Upper lobe of left lung (tissue), 6 donors: ENCODE data around the gene NFKBIB. TPM values are rescaled to one million over a fixed set of nuclear protein-coding genes. Genes with fewer than 3 reads are reported as not detected.
A peak's percentile ranks its signal among the peaks of the same experiment; 100 is the strongest.

Experiments used
- ATAC-seq, 2 donors: fragments of 200-7000 bp; cut with Tn5 transposase; one replicate each; pipeline ENCODE4 v1.9.1; 2022; ENCODE audit warnings: mild to moderate bottlenecking in 2 of 2, moderate library complexity in 2 of 2; ENCODE audit not compliant: low FRiP score in 2 of 2
- DNase-seq, 2 donors: peaks; one replicate each; pipeline ENCODE4 v3.0.0-alpha.2; 2019 to 2020
- H3K27ac ChIP-seq, 4 donors: fragments of 200-600 bp; sonication (generic); one replicate each; pipeline ENCODE4 v1.5.1; 2016 to 2019
- H3K27me3 ChIP-seq, 4 donors: fragments of 200-600 bp; sonication (generic); one replicate each; pipeline ENCODE4 v1.5.1; 2017 to 2019
- H3K36me3 ChIP-seq, 4 donors: fragments of 200-600 bp; sonication (generic); one replicate each; pipeline ENCODE4 v1.5.1; 2016 to 2019
- H3K4me1 ChIP-seq, 4 donors: fragments of 200-600 bp; sonication (generic); one replicate each; pipeline ENCODE4 v1.5.1; 2018 to 2019
- H3K4me3 ChIP-seq, 4 donors: fragments of 200-600 bp; sonication (generic); one replicate each; pipeline ENCODE4 v1.5.1; 2017 to 2019; ENCODE audit warnings: mild to moderate bottlenecking in 2 of 4, moderate library complexity in 1 of 4
- H3K9me3 ChIP-seq, 4 donors: fragments of 200-600 bp; sonication (generic); one replicate each; pipeline ENCODE4 v1.5.1; 2018 to 2019
- CTCF ChIP-seq, 6 experiments: fragments of 450-650 bp in 4 of 6; fragments of 200-600 bp in 2 of 6; sonication (generic) in 2 of 6; IDR thresholded peaks; one replicate each; pipeline ENCODE4 v1.5.1; 2016 to 2019; ENCODE audit warnings: antibody characterized with exemption in 6 of 6
- EP300 ChIP-seq, 4 donors: sonication (generic); formaldehyde crosslinking; IDR thresholded peaks; one replicate each; pipeline ENCODE4 v1.5.1; 2017; ENCODE audit warnings: antibody characterized with exemption in 4 of 4, control low read depth in 2 of 4
- POLR2A ChIP-seq, 4 donors: fragments of 450-650 bp; IDR thresholded peaks; one replicate each; pipeline ENCODE4 v1.5.1; 2016 to 2017; ENCODE audit warnings: antibody characterized with exemption in 4 of 4, mild to moderate bottlenecking in 2 of 4
- POLR2AphosphoS5 ChIP-seq, 2 donors: sonication (generic); formaldehyde crosslinking; IDR thresholded peaks; one replicate each; pipeline ENCODE4 v1.5.1; 2017; ENCODE audit warnings: antibody characterized with exemption in 2 of 2
- WGBS, 2 donors: methylation state at CpG; one replicate each; pipeline ENCODE4 v1.1.5; 2017 to 2018; 5-methylcytosine and 5-hydroxymethylcytosine counted together
- total RNA-seq, 6 donors: library from RNA; depleted of rRNA in 4 of 6; stranded (reverse); fragments of >200 nt in 4 of 6; gene quantifications; one replicate each; pipeline versions ENCODE4 v1.1.0 to v1.2.1, GENCODE V29; 2016 to 2021
- donor health status: DM: no; HTN: no; CAD: no; lungs with moderate emphysema.
- donor health status: DM: no; HTN: yes; CAD: no; lungs with severe emphysema.

Gene NFKBIB
- total RNA-seq, 6 donors from 2014 or later = 22.8 to 38.4 (median 31.6) TPM

- H3K27me3 ChIP-seq = no peaks in the 10 kb centered on the region
- ATAC-seq = no peak
- H3K27ac ChIP-seq = no peak overlapping the region
- peaks cover 3 to 38% (median 20%) of the 10 kb centered on the region in 4 donors for H3K36me3 ChIP-seq
- DNase-seq = peak in 1 of 2 donors; percentile 53
- no peak overlapping the region for H3K4me3 ChIP-seq
- WGBS, 2 donors = 85 to 89% methylated on average over 8 to 15 of the region's 20 CpGs
- TF ChIP-seq EP300 (IDR thresholded peaks at IDR 0.05) = no peak
- TF ChIP-seq POLR2AphosphoS5 (IDR thresholded peaks at IDR 0.05) = no peak
- no peak for TF ChIP-seq CTCF (IDR thresholded peaks at IDR 0.05)
- no peak for TF ChIP-seq POLR2A (IDR thresholded peaks at IDR 0.05)
- no peaks in the 10 kb centered on the region for H3K9me3 ChIP-seq
- no peaks in the 10 kb centered on the region for H3K4me1 ChIP-seq
These were observed 21.9 kb downstream of the NFKBIB start for GRCh38 chr19:38921420-38922274.

- ATAC-seq (no peak), DNase-seq (no peak)
- Histone ChIP-seq H3K9me3 (no peaks in the 10 kb centered on the region), H3K27me3 (no peaks in the 10 kb centered on the region), H3K4me3 (no peak overlapping the region), H3K27ac (no peak overlapping the region), H3K36me3 (peaks cover 3 to 38% (median 20%) of the 10 kb centered on the region in 4 donors), H3K4me1 (no peaks in the 10 kb centered on the region)
- TF ChIP-seq POLR2A (IDR thresholded peaks at IDR 0.05) = no peak
- no peak for TF ChIP-seq CTCF (IDR thresholded peaks at IDR 0.05)
- no peak for TF ChIP-seq POLR2AphosphoS5 (IDR thresholded peaks at IDR 0.05)
- 93 to 96% methylated on average over 5 of the region's 5 CpGs for WGBS, 2 donors
These were observed 22.7 kb downstream of the NFKBIB start for GRCh38 chr19:38922482-38922881.

GRCh38 chr19:38924388-38924787 lies 24.6 kb downstream of the NFKBIB start:
- ATAC-seq = no peak
- no peaks in the 10 kb centered on the region for H3K27me3 ChIP-seq
- TF ChIP-seq EP300 (IDR thresholded peaks at IDR 0.05) (no peak), POLR2A (IDR thresholded peaks at IDR 0.05) (no peak), CTCF (IDR thresholded peaks at IDR 0.05) (no peak), POLR2AphosphoS5 (IDR thresholded peaks at IDR 0.05) (no peak)
- H3K36me3 ChIP-seq = peaks cover 3 to 34% (median 20%) of the 10 kb centered on the region in 4 donors
- no peaks in the 10 kb centered on the region for H3K9me3 ChIP-seq
- peaks cover 0 to 11% (median 2%) of the 10 kb centered on the region in 4 donors for H3K4me1 ChIP-seq
- WGBS, 2 donors = 88 to 95% methylated on average over 7 of the region's 7 CpGs
- DNase-seq = no peak
- no peak overlapping the region for H3K27ac ChIP-seq
- no peak overlapping the region for H3K4me3 ChIP-seq

- TF ChIP-seq POLR2AphosphoS5 (IDR thresholded peaks at IDR 0.05) (no peak), EP300 (IDR thresholded peaks at IDR 0.05) (no peak), POLR2A (IDR thresholded peaks at IDR 0.05) (no peak), CTCF (IDR thresholded peaks at IDR 0.05) (no peak)
- Histone ChIP-seq H3K36me3 (peaks cover 3 to 33% (median 21%) of the 10 kb centered on the region in 4 donors), H3K27me3 (no peaks in the 10 kb centered on the region), H3K4me1 (peaks cover 16 to 39% (median 19%) of the 10 kb centered on the region in 4 donors), H3K9me3 (no peaks in the 10 kb centered on the region), H3K27ac (peak overlapping the region in 2 of 4 donors; percentile 28 to 89), H3K4me3 (no peak overlapping the region)
- DNase-seq (no peak), ATAC-seq (no peak)
- WGBS, 2 donors = 51 to 73% methylated on average over 4 of the region's 4 CpGs
These were observed 28.7 kb downstream of the NFKBIB start for GRCh38 chr19:38928391-38929001.
